Right atrium auricular region (tissue), 2 donors: ENCODE data around the gene PHC2. TPM values are rescaled to one million over a fixed set of nuclear protein-coding genes. Genes with fewer than 3 reads are reported as not detected.

Source experiments
- DNase-seq: peaks from one replicate; pipeline ENCODE4 v3.0.0-alpha.2; 2019; ENCODE audit warnings: low spot score
- H3K27ac ChIP-seq, 2 donors: fragments of 200-600 bp; sonication (generic); 1 replicate in 1 of 2; 2 replicates in 1 of 2; pipeline ENCODE4 v1.5.1; 2016 to 2019
- H3K27me3 ChIP-seq, 2 donors: fragments of 200-600 bp; sonication (generic); one replicate each; pipeline versions ENCODE4 v1.5.1 to v1.6.0; 2017 to 2019
- H3K36me3 ChIP-seq: fragments of 200-600 bp; sonication (generic); one replicate; pipeline ENCODE4 v1.5.1; 2016
- H3K4me1 ChIP-seq, 2 donors: fragments of 200-600 bp; sonication (generic); one replicate each; pipeline versions ENCODE4 v1.5.1 to v1.6.0; 2017 to 2019
- H3K4me3 ChIP-seq, 2 donors: fragments of 200-600 bp; sonication (generic); 1 replicate in 1 of 2; 2 replicates in 1 of 2; pipeline ENCODE4 v1.5.1; 2017 to 2019; ENCODE audit warnings: mild to moderate bottlenecking in 1 of 2, moderate library complexity in 1 of 2
- H3K9me3 ChIP-seq, 2 donors: fragments of 200-600 bp; sonication (generic); one replicate each; pipeline ENCODE4 v1.5.1; 2019
- total RNA-seq, 2 donors: library from RNA; depleted of rRNA; stranded (reverse); fragments of >200 nt; gene quantifications; one replicate each; pipeline ENCODE4 v1.1.0, GENCODE V29; 2016
- TF ChIP-seq, protein P1 (sequence below), 2 donors: fragments of 200-600 bp; sonication (generic); IDR thresholded peaks; one replicate each; pipeline ENCODE4 v1.5.1; 2019; ENCODE audit warnings: antibody characterized with exemption in 2 of 2

The PHC2 gene
- total RNA-seq, 2 donors from 2014 or later = 98.4 to 144 TPM

DNA sequence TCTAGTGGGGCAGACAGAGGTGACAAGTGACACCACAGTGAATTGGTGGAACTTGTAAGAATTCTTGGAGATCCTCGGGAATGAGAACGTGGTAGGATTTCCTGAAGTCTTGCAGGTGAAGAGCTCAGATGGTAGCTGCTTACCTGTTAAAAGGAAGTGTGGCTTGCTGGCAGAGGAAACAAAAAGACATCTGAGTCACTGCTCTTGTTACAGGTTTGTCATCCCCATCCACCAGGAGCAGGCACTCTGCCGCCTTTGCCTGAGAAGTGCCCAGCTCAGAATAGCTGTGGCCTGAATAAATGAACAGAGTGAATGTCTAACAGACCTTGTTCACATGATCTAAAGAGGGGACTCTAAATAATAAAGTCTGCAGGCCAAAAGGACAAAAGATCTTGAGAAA lies 29.2 kb upstream of the PHC2 start:
- no peaks in the 10 kb centered on the region for H3K36me3 ChIP-seq
- TF ChIP-seq, protein P1, sequence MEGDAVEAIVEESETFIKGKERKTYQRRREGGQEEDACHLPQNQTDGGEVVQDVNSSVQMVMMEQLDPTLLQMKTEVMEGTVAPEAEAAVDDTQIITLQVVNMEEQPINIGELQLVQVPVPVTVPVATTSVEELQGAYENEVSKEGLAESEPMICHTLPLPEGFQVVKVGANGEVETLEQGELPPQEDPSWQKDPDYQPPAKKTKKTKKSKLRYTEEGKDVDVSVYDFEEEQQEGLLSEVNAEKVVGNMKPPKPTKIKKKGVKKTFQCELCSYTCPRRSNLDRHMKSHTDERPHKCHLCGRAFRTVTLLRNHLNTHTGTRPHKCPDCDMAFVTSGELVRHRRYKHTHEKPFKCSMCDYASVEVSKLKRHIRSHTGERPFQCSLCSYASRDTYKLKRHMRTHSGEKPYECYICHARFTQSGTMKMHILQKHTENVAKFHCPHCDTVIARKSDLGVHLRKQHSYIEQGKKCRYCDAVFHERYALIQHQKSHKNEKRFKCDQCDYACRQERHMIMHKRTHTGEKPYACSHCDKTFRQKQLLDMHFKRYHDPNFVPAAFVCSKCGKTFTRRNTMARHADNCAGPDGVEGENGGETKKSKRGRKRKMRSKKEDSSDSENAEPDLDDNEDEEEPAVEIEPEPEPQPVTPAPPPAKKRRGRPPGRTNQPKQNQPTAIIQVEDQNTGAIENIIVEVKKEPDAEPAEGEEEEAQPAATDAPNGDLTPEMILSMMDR (IDR thresholded peaks at IDR 0.05) = no peak
- DNase-seq = no peak
- peak overlapping the region; percentile 80 to 86 for H3K27ac ChIP-seq
- peaks cover 0 to 48% of the 10 kb centered on the region in 2 donors for H3K4me1 ChIP-seq
- no peaks in the 10 kb centered on the region for H3K9me3 ChIP-seq
- H3K4me3 ChIP-seq = no peak overlapping the region
- no peaks in the 10 kb centered on the region for H3K27me3 ChIP-seq

DNA sequence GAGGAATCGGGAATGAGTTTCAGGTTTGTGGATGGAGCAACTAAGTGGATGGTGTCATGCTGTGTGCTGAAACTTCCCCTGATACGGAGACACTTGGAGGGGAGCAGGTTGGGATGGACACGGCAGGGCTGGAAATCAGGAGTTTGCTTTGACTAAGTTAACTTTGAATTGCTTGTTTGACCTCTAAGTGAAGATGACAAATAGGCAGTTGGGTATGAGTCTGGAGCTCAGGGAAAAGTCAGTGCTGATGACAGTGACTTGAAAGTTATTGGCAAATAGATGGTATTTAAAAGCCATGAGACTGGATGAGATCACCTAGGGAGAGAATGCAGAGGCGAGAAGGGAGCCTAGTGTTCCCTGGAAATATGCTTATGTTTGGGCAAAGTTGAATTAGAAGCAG lies 28.8 kb upstream of the PHC2 start:
- no peak for DNase-seq
- TF ChIP-seq, protein P1 (IDR thresholded peaks at IDR 0.05) = no peak
- no peaks in the 10 kb centered on the region for H3K9me3 ChIP-seq
- peak overlapping the region; percentile 80 to 86 for H3K27ac ChIP-seq
- H3K36me3 ChIP-seq = no peaks in the 10 kb centered on the region
- H3K4me3 ChIP-seq = no peak overlapping the region
- peaks cover 0 to 48% of the 10 kb centered on the region in 2 donors for H3K4me1 ChIP-seq
- no peaks in the 10 kb centered on the region for H3K27me3 ChIP-seq

DNA sequence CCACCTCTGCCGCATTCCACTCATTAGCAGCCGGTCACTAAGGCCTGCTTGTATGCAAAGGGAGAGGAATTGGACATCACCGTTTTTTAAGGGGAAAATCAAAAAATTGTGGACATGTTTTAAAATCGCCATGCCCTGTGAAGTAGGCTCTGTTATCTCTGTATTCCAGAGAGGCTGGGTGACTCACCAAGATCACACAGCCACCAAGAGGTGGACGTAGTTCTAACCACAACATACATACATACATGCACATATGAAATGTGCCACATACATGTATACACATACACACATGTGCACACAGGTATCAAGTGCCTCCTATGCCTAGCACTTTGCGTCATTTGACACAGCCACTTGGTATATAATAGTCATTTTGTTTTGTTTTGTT lies 25.6 kb upstream of the PHC2 start:
- peak overlapping the region; percentile 47 to 54 for H3K27ac ChIP-seq
- TF ChIP-seq, protein P1 (IDR thresholded peaks at IDR 0.05) = no peak
- H3K9me3 ChIP-seq = no peaks in the 10 kb centered on the region
- peaks cover 0 to 38% of the 10 kb centered on the region in 2 donors for H3K4me1 ChIP-seq
- no peaks in the 10 kb centered on the region for H3K36me3 ChIP-seq
- H3K4me3 ChIP-seq = no peak overlapping the region
- H3K27me3 ChIP-seq = no peaks in the 10 kb centered on the region
- no peak for DNase-seq

DNA sequence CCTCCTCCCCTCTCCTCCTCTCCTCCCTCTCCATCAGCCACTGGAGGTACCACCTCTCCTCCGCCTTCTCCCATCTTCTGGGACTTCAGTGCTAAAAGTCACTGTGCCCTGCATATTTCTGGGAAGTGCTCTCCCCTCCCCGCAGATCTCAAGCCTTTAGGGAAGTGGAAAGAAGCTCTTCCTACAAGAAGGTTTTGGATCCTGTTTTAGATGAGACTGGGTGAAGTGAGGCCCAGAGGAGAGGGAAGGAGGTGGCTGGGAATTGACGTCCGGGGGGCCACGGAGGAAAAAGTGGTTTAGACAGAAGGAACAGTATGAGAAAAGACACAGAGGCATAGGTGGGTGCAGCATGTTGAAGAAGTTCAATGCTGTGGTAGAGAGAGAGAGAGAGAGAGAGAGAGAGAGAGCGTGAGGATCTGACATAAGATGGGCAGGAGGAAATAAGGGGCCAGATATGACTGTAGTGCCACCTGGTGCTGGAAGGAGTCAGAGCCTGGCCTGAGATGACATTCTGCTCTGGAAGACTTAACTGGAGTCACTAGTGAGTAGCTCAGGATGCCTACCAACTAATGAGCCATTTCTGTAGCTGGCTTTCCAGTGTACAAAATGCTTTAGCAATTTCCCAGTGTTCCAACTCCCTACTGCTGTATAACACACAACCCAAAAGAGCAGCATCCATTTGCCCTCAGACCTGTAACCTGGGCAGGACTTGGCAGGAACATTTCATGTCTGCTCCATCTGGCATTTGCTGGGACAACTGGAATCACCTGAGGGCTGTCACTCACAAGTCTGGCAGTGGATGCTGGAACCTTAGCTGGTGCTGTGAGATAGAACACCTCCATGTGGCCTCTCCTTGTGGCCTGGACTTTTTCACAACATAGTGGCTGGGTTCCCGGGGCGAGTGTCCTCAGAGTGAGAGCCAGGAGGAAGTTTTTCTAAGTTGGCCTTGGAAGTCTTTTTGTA lies 24.9 kb upstream of the PHC2 start:
- Histone ChIP-seq H3K36me3 (no peaks in the 10 kb centered on the region), H3K4me1 (peaks cover 0 to 31% of the 10 kb centered on the region in 2 donors), H3K27ac (peak overlapping the region; percentile 47 to 54), H3K9me3 (no peaks in the 10 kb centered on the region), H3K27me3 (no peaks in the 10 kb centered on the region), H3K4me3 (no peak overlapping the region)
- TF ChIP-seq, protein P1 (IDR thresholded peaks at IDR 0.05) = peak; percentile 47 to 74
- peak; percentile 65 for DNase-seq

DNA sequence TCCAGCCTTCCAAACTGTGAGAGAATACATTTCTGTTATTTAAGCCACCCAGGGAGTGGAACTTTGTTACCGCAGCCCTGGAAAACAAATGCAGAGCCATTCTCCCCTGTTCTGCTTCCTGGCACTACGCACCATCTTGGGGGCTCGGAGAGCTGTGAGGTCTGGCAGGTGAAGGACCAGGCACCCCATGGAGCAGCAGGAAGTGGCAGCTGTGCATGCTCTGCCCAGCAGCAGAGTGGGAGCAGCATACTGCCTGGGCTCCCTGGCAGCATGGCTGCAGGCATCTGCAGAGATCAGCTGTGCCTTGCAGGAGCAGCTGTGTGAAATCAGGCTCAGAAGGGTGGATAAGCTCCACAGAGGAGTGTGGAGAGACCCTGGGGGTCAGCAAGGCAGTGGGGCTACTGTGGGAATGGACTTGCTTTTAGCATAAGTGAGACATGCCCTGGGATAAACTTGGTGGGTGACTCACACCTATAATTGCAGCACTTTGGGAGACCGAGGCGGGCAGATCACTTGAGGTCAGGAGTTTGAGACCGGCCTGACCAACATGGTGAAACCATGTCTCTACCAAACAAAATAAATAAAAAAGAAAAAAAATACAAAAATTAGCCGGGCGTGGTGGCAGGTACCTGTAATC lies 23.9 kb upstream of the PHC2 start:
- TF ChIP-seq, protein P1 (IDR thresholded peaks at IDR 0.05) = no peak
- peaks cover 0 to 20% of the 10 kb centered on the region in 2 donors for H3K4me1 ChIP-seq
- DNase-seq = no peak
- no peak overlapping the region for H3K27ac ChIP-seq
- no peak overlapping the region for H3K4me3 ChIP-seq
- no peaks in the 10 kb centered on the region for H3K9me3 ChIP-seq
- no peaks in the 10 kb centered on the region for H3K36me3 ChIP-seq
- no peaks in the 10 kb centered on the region for H3K27me3 ChIP-seq
